K562 (cell line): Measurements from ENCODE around the gene PRH1. TPM values are rescaled to one million over a fixed set of nuclear protein-coding genes. Genes with fewer than 3 reads are reported as not detected.

Experiments used
- ATAC-seq: fragments of 200-7000 bp; cut with Tn5 transposase; 3 replicates; pipeline ENCODE4 v1.9.1; 2020; ENCODE audit warnings: moderate library complexity
- BruUV-seq: library from RNA; stranded (reverse); fragments of 400-500 nt; replicated peaks from 2 replicates; lab custom pipeline; 2021; lab: Mats Ljungman, UMichigan
- CTCF ChIA-PET: fragments of 300-600 bp; formaldehyde crosslinking; extraction: SDS; loops from one replicate; lab custom pipeline; 2021; ENCODE audit warnings: low intra/inter-chr PET ratio; lab: Yijun Ruan, JAX
- POLR2A ChIA-PET: fragments of 300-600, 350-650 bp; sonication (Branson Sonifier 250); formaldehyde crosslinking; extraction: SDS; loops from one replicate; lab custom pipeline; 2021; ENCODE audit warnings: antibody characterized with exemption, inconsistent platforms; lab: Yijun Ruan, JAX
- DNase-seq, 4 experiments: peaks; one replicate each; pipeline versions ENCODE4 v3.0.0 to v3.0.0-alpha.2; 2011 to 2018; ENCODE audit warnings: low spot score in 3 of 4, mixed read lengths in 3 of 4; ENCODE audit errors: extremely low read depth in 1 of 4
- FAIRE-seq: peaks from 2 replicates; lab custom pipeline; 2011; peaks lifted over from hg19 to GRCh38; lab: Jason Lieb, UNC
- H2AFZ ChIP-seq: 2 replicates; pipeline ENCODE4 v1.6.0; 2011; ENCODE audit warnings: low read depth, low read length, control low read depth, inconsistent platforms
- H3K27ac ChIP-seq: fragments of 200-600 bp; 3 replicates; pipeline ENCODE4 v1.8.0; 2011; ENCODE audit warnings: low read depth, mild to moderate bottlenecking, control low read depth, inconsistent platforms, low read length, moderate library complexity, mixed read lengths; ENCODE audit errors: extremely low read depth
- H3K27me3 ChIP-seq, 2 experiments: fragments of 300-600 bp in 1 of 2; 2 replicates in 1 of 2; 3 replicates in 1 of 2; pipeline versions ENCODE4 v1.6.0 to v1.8.0; 2011; ENCODE audit warnings: inconsistent platforms in 2 of 2, low read length in 2 of 2, mild to moderate bottlenecking in 1 of 2, mixed read lengths in 1 of 2, moderate library complexity in 1 of 2; ENCODE audit not compliant: control insufficient read depth in 2 of 2, insufficient read depth in 2 of 2
- H3K36me3 ChIP-seq: fragments of 300-600 bp; 3 replicates; pipeline ENCODE4 v1.8.0; 2011; ENCODE audit warnings: mild to moderate bottlenecking, low read length, inconsistent platforms; ENCODE audit not compliant: control insufficient read depth, insufficient read depth
- H3K4me1 ChIP-seq, 2 experiments: fragments of 200-600 bp in 1 of 2; replicated peaks in 1 of 2; 2 replicates in 1 of 2; 3 replicates in 1 of 2; pipeline versions ENCODE4 v1.5.1 to v1.8.0; 2011; ENCODE audit warnings: inconsistent platforms in 2 of 2, low read length in 2 of 2, mild to moderate bottlenecking in 1 of 2, mixed read lengths in 1 of 2, moderate library complexity in 1 of 2; ENCODE audit not compliant: control insufficient read depth in 2 of 2, insufficient read depth in 2 of 2
- H3K4me2 ChIP-seq: 2 replicates; pipeline ENCODE4 v1.6.1; 2011; ENCODE audit warnings: low read length, control low read depth, inconsistent platforms, mixed read lengths; ENCODE audit not compliant: insufficient read depth
- H3K4me3 ChIP-seq: fragments of 200-600 bp; sonication (generic), shearing (Covaris generic); 2 replicates; pipeline ENCODE4 v1.5.1; 2016; ENCODE audit warnings: control low read depth, inconsistent platforms
- H3K79me2 ChIP-seq: fragments of 200-600 bp; 3 replicates; pipeline ENCODE4 v1.8.0; 2011; ENCODE audit warnings: low read length, inconsistent platforms; ENCODE audit not compliant: control insufficient read depth, insufficient read depth
- H3K9ac ChIP-seq, 2 experiments: 2 replicates each; pipeline versions ENCODE4 v1.6.0 to v1.6.1; 2011; ENCODE audit warnings: low read depth in 2 of 2, low read length in 2 of 2, control low read depth in 1 of 2, inconsistent platforms in 1 of 2, mild to moderate bottlenecking in 1 of 2, mixed read lengths in 1 of 2; ENCODE audit not compliant: insufficient read depth in 1 of 2
- H3K9me1 ChIP-seq: one replicate; pipeline ENCODE4 v1.6.0; 2011; ENCODE audit warnings: inconsistent platforms, mild to moderate bottlenecking, low read length, moderate library complexity; ENCODE audit not compliant: control insufficient read depth, insufficient read depth
- H3K9me3 ChIP-seq: replicated peaks from 2 replicates; pipeline ENCODE4 v1.5.1; 2011; ENCODE audit warnings: low read depth, low read length, inconsistent platforms; ENCODE audit not compliant: control insufficient read depth, insufficient read depth
- H4K20me1 ChIP-seq: replicated peaks from 2 replicates; pipeline ENCODE4 v1.6.1; 2011; ENCODE audit warnings: low read length, inconsistent platforms, mixed read lengths; ENCODE audit not compliant: control insufficient read depth, insufficient read depth
- ADNP ChIP-seq: fragments of 200-800 bp; sonication (Bioruptor generic); IDR thresholded peaks from 2 replicates; pipeline ENCODE4 v1.6.1; 2016; ENCODE audit warnings: missing genetic modification characterization, missing compliant biosample characterization
- CCAR2 ChIP-seq: fragments of 200-400 bp; formaldehyde crosslinking; IDR thresholded peaks from 2 replicates; pipeline ENCODE4 v1.6.1; 2017; ENCODE audit warnings: mild to moderate bottlenecking, low read depth, low read length
- TCF7L2 ChIP-seq: fragments of 150-350 bp; IDR thresholded peaks from 2 replicates; pipeline ENCODE4 v1.6.1; 2016; ENCODE audit warnings: low read depth, mild to moderate bottlenecking, low read length, moderate library complexity
- ZFP36 ChIP-seq: fragments of 150-350 bp; IDR thresholded peaks from 2 replicates; pipeline ENCODE4 v1.6.1; 2018; ENCODE audit warnings: low read length, low read depth; ENCODE audit not compliant: partially characterized antibody
- WGBS: fragments of 100-300 bp; shearing (Covaris generic); methylation state at CpG from one replicate; pipeline ENCODE4 v1.1.6; 2016; ENCODE audit warnings: low coverage, mixed read lengths; ENCODE audit not compliant: insufficient coverage; ENCODE audit errors: missing lambda C conversion rate; 5-methylcytosine and 5-hydroxymethylcytosine counted together
- in situ Hi-C: fragments of 300-500 bp; cut with MboI; formaldehyde crosslinking; loops from 4 replicates; pipeline ENCODE4 v1.15.0; 2018; ENCODE audit warnings: inconsistent platforms, mixed read lengths
- intact Hi-C: fragments of 100-400 bp; cut with micrococcal nuclease; formaldehyde crosslinking; loops from 2 replicates; pipeline ENCODE4 v1.14.2; 2022
- polyA plus RNA-seq, 8 experiments: library from polyadenylated mRNA; depleted of rRNA in 4 of 8; stranded (reverse) in 5 of 8; unstranded in 3 of 8; fragments of >200 nt; fragmentation: Nextera tagmentation in 2 of 8; fragmentation: Illumina TruSeq in 1 of 8; extraction: Ambion mirVana in 2 of 8; extraction: Trizol in 1 of 8; gene quantifications; 2 replicates each; pipeline versions ENCODE4 v1.2.1 to v1.2.3, GENCODE V29; 2011 to 2014; ENCODE audit warnings: inconsistent platforms in 1 of 8, missing spikeins in 1 of 8
- total RNA-seq, 7 experiments: library from RNA; depleted of rRNA in 6 of 7; stranded (reverse); fragments of >200 nt in 6 of 7; fragmentation: Illumina TruSeq in 2 of 7; extraction: Trizol in 2 of 7; gene quantifications; 2 replicates each; pipeline versions ENCODE4 v1.2.1 to v1.2.3, GENCODE V29; 2011 to 2021; ENCODE audit warnings: low replicate concordance in 1 of 7
- TF ChIP-seq, protein P1 (sequence below), 2 experiments: fragments of 450-650 bp in 1 of 2; sonication (generic) in 1 of 2; formaldehyde crosslinking in 1 of 2; IDR thresholded peaks in 1 of 2; conservative IDR thresholded peaks in 1 of 2; 2 replicates each; pipeline versions ENCODE4 v1.6.1 to v1.8.1; 2016 to 2023; ENCODE audit warnings: mild to moderate bottlenecking in 2 of 2, moderate library complexity in 2 of 2, inconsistent platforms in 1 of 2, missing genetic modification reagents in 1 of 2

Gene PRH1
- total and polyA plus RNA-seq, 9 of the 15 experiments (the other 6 are each of a cell fraction or from before 2014, with no cell fraction given), result 1.2 to 14.2 (median 6.0) TPM

DNA sequence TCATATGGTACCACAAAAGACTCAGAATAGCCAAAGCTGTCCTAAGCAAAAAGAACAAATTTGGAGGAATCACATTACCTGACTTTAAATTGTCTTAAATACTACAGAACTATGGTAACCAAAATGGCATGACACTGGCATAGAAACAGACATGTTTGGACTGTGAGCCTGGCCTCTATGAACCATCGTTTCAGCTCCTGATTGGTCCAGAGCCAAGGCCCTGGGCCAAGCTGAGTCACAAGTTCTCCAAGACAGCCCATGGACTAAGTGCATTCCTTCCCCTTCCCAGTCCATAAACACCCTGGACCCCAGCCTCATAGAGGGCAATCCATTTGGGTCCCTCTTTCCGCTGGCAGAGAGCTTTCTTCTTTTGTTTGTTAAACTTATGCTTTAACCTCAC is 22.7 kb downstream of the PRH1 start:
- no peaks in the 10 kb centered on the region for H3K9me1 ChIP-seq
- no peak for FAIRE-seq
- no peak overlapping the region for H3K27ac ChIP-seq
- BruUV-seq, result no TSS peak
- no peaks in the 10 kb centered on the region for H4K20me1 ChIP-seq
- no peaks in the 10 kb centered on the region for H3K27me3 ChIP-seq
- H3K4me3 ChIP-seq, result no peak overlapping the region
- no peaks in the 10 kb centered on the region for H3K4me1 ChIP-seq
- H3K4me2 ChIP-seq, result no peak overlapping the region
- 0% methylated on average over 1 of the region's 2 CpGs for WGBS
- H3K9me3 ChIP-seq, result no peaks in the 10 kb centered on the region; the same call in 1 of the 2 replicates
- CTCF ChIA-PET, result no interaction called here
- POLR2A ChIA-PET, result no interaction called here
- H3K79me2 ChIP-seq, result no peaks in the 10 kb centered on the region
- no peaks in the 10 kb centered on the region for H3K36me3 ChIP-seq
- no peak for TF ChIP-seq ADNP (tag)
- no peak for TF ChIP-seq CCAR2
- no peak for TF ChIP-seq TCF7L2
- TF ChIP-seq, all 486 proteins: peak for 0
- Histone ChIP-seq H3K9ac (no peak overlapping the region), H2AFZ (no peak overlapping the region)
- in situ Hi-C loops (no loop called here), intact Hi-C loops (no loop called here)
- DNase-seq (no peak), ATAC-seq (no peak)

- no peaks in the 10 kb centered on the region for H3K4me1 ChIP-seq
- H2AFZ ChIP-seq, result no peak overlapping the region
- H3K9me3 ChIP-seq, result no peaks in the 10 kb centered on the region; the same call in 1 of the 2 replicates
- H3K9ac ChIP-seq, result no peak overlapping the region
- H3K9me1 ChIP-seq, result no peaks in the 10 kb centered on the region
- H3K27me3 ChIP-seq, result no peaks in the 10 kb centered on the region
- ATAC-seq, result no peak
- in situ Hi-C loops (no loop called here), intact Hi-C loops (no loop called here)
- no peak overlapping the region for H3K27ac ChIP-seq
- 100% methylated on average over 1 of the region's 2 CpGs for WGBS
- ChIA-PET POLR2A (interaction anchor here (0.6 to 0.8 kb wide), 2 partner anchors 242 to 648 kb away, joined by 3 read pairs; no protein-coding TSS in a partner anchor), CTCF (no interaction called here)
- H3K4me2 ChIP-seq, result no peak overlapping the region
- FAIRE-seq, result no peak
- TF ChIP-seq, protein P1, sequence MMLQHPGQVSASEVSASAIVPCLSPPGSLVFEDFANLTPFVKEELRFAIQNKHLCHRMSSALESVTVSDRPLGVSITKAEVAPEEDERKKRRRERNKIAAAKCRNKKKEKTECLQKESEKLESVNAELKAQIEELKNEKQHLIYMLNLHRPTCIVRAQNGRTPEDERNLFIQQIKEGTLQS (IDR thresholded peaks at IDR 0.05), result no peak
- TF ChIP-seq, protein P1 (CRISPR knock-in tag; conservative IDR thresholded peaks at IDR 0.05), result no peak
- TF ChIP-seq ZFP36, result peak; percentile 65
- H3K36me3 ChIP-seq, result no peaks in the 10 kb centered on the region
- no peak overlapping the region for H3K4me3 ChIP-seq
- no peaks in the 10 kb centered on the region for H4K20me1 ChIP-seq
- no peak for DNase-seq
- no peaks in the 10 kb centered on the region for H3K79me2 ChIP-seq
- BruUV-seq, result no TSS peak
Observed at GRCh38 chr12:10855807-10856206, 28.2 kb downstream of the PRH1 start.
